HL-60 (cell line): ENCODE results near the gene TXNDC8.
"Not testable (repeated sequence)": the region's sequence is repeated elsewhere in the genome, so short reads cannot be mapped to it uniquely, and the experiment has no call there.

Experiments used
- CTCF ChIP-seq: IDR thresholded peaks from one replicate; pipeline ENCODE4 v1.5.1; 2011; ENCODE audit warnings: low read length, control low read depth, inconsistent platforms; ENCODE audit not compliant: insufficient read depth
- GABPA ChIP-seq: IDR thresholded peaks from 2 replicates; pipeline ENCODE4 v1.6.1; 2012; ENCODE audit warnings: low read depth
- POLR2AphosphoS5 ChIP-seq: IDR thresholded peaks from 2 replicates; pipeline ENCODE4 v1.6.1; 2012; ENCODE audit warnings: low read depth
- REST ChIP-seq: IDR thresholded peaks from 2 replicates; pipeline ENCODE4 v1.6.1; 2012; ENCODE audit warnings: low read depth; ENCODE audit not compliant: insufficient replicate concordance

GRCh38 chr9:110311978-110312377 lies 25.7 kb downstream of the TXNDC8 start:
- not testable (repeated sequence) for TF ChIP-seq CTCF, POLR2AphosphoS5, REST, GABPA
